K562 (cell line): ENCODE data around the gene BTBD17. TPM values are rescaled to one million over a fixed set of nuclear protein-coding genes. Genes with fewer than 3 reads are reported as not detected.

Experiments used
- ATAC-seq: fragments of 200-7000 bp; cut with Tn5 transposase; 3 replicates; pipeline ENCODE4 v1.9.1; 2020; ENCODE audit warnings: moderate library complexity
- BruUV-seq: library from RNA; stranded (reverse); fragments of 400-500 nt; replicated peaks from 2 replicates; lab custom pipeline; 2021; lab: Mats Ljungman, UMichigan
- CTCF ChIA-PET: fragments of 300-600 bp; formaldehyde crosslinking; extraction: SDS; loops from one replicate; lab custom pipeline; 2021; ENCODE audit warnings: low intra/inter-chr PET ratio; lab: Yijun Ruan, JAX
- POLR2A ChIA-PET: fragments of 300-600, 350-650 bp; sonication (Branson Sonifier 250); formaldehyde crosslinking; extraction: SDS; loops from one replicate; lab custom pipeline; 2021; ENCODE audit warnings: antibody characterized with exemption, inconsistent platforms; lab: Yijun Ruan, JAX
- DNase-seq, 4 experiments: peaks; one replicate each; pipeline versions ENCODE4 v3.0.0 to v3.0.0-alpha.2; 2011 to 2018; ENCODE audit warnings: low spot score in 3 of 4, mixed read lengths in 3 of 4; ENCODE audit errors: extremely low read depth in 1 of 4
- FAIRE-seq: peaks from 2 replicates; lab custom pipeline; 2011; peaks lifted over from hg19 to GRCh38; lab: Jason Lieb, UNC
- H2AFZ ChIP-seq: 2 replicates; pipeline ENCODE4 v1.6.0; 2011; ENCODE audit warnings: low read depth, low read length, control low read depth, inconsistent platforms
- H3K27ac ChIP-seq: fragments of 200-600 bp; 3 replicates; pipeline ENCODE4 v1.8.0; 2011; ENCODE audit warnings: low read depth, mild to moderate bottlenecking, control low read depth, inconsistent platforms, low read length, moderate library complexity, mixed read lengths; ENCODE audit errors: extremely low read depth
- H3K27me3 ChIP-seq, 2 experiments: fragments of 300-600 bp in 1 of 2; 2 replicates in 1 of 2; 3 replicates in 1 of 2; pipeline versions ENCODE4 v1.6.0 to v1.8.0; 2011; ENCODE audit warnings: inconsistent platforms in 2 of 2, low read length in 2 of 2, mild to moderate bottlenecking in 1 of 2, mixed read lengths in 1 of 2, moderate library complexity in 1 of 2; ENCODE audit not compliant: control insufficient read depth in 2 of 2, insufficient read depth in 2 of 2
- H3K36me3 ChIP-seq: fragments of 300-600 bp; 3 replicates; pipeline ENCODE4 v1.8.0; 2011; ENCODE audit warnings: mild to moderate bottlenecking, low read length, inconsistent platforms; ENCODE audit not compliant: control insufficient read depth, insufficient read depth
- H3K4me1 ChIP-seq, 2 experiments: fragments of 200-600 bp in 1 of 2; replicated peaks in 1 of 2; 2 replicates in 1 of 2; 3 replicates in 1 of 2; pipeline versions ENCODE4 v1.5.1 to v1.8.0; 2011; ENCODE audit warnings: inconsistent platforms in 2 of 2, low read length in 2 of 2, mild to moderate bottlenecking in 1 of 2, mixed read lengths in 1 of 2, moderate library complexity in 1 of 2; ENCODE audit not compliant: control insufficient read depth in 2 of 2, insufficient read depth in 2 of 2
- H3K4me2 ChIP-seq: 2 replicates; pipeline ENCODE4 v1.6.1; 2011; ENCODE audit warnings: low read length, control low read depth, inconsistent platforms, mixed read lengths; ENCODE audit not compliant: insufficient read depth
- H3K4me3 ChIP-seq: fragments of 200-600 bp; sonication (generic), shearing (Covaris generic); 2 replicates; pipeline ENCODE4 v1.5.1; 2016; ENCODE audit warnings: control low read depth, inconsistent platforms
- H3K79me2 ChIP-seq: fragments of 200-600 bp; 3 replicates; pipeline ENCODE4 v1.8.0; 2011; ENCODE audit warnings: low read length, inconsistent platforms; ENCODE audit not compliant: control insufficient read depth, insufficient read depth
- H3K9ac ChIP-seq, 2 experiments: 2 replicates each; pipeline versions ENCODE4 v1.6.0 to v1.6.1; 2011; ENCODE audit warnings: low read depth in 2 of 2, low read length in 2 of 2, control low read depth in 1 of 2, inconsistent platforms in 1 of 2, mild to moderate bottlenecking in 1 of 2, mixed read lengths in 1 of 2; ENCODE audit not compliant: insufficient read depth in 1 of 2
- H3K9me1 ChIP-seq: one replicate; pipeline ENCODE4 v1.6.0; 2011; ENCODE audit warnings: inconsistent platforms, mild to moderate bottlenecking, low read length, moderate library complexity; ENCODE audit not compliant: control insufficient read depth, insufficient read depth
- H3K9me3 ChIP-seq: replicated peaks from 2 replicates; pipeline ENCODE4 v1.5.1; 2011; ENCODE audit warnings: low read depth, low read length, inconsistent platforms; ENCODE audit not compliant: control insufficient read depth, insufficient read depth
- H4K20me1 ChIP-seq: replicated peaks from 2 replicates; pipeline ENCODE4 v1.6.1; 2011; ENCODE audit warnings: low read length, inconsistent platforms, mixed read lengths; ENCODE audit not compliant: control insufficient read depth, insufficient read depth
- CEBPB ChIP-seq: fragments of 450-650 bp; IDR thresholded peaks from 2 replicates; pipeline ENCODE4 v1.6.1; 2016; ENCODE audit warnings: missing genetic modification characterization, missing compliant biosample characterization
- HNRNPH1 ChIP-seq: fragments of 200-400 bp; formaldehyde crosslinking; optimal IDR thresholded peaks from 2 replicates; pipeline ENCODE3; 2017; ENCODE audit warnings: low read depth, mild to moderate bottlenecking, low read length, moderate library complexity
- MED1 ChIP-seq: sonication (generic); formaldehyde crosslinking; IDR thresholded peaks from 2 replicates; pipeline ENCODE4 v1.8.1; 2023; ENCODE audit warnings: missing genetic modification reagents, borderline replicate concordance
- MLX ChIP-seq, 2 experiments: fragments of 450-650 bp in 1 of 2; sonication (generic) in 1 of 2; formaldehyde crosslinking; conservative IDR thresholded peaks; 2 replicates each; pipeline versions ENCODE4 v1.4.0 to v1.8.1; 2020 to 2022; ENCODE audit warnings: mild to moderate bottlenecking in 1 of 2, missing genetic modification reagents in 1 of 2
- RREB1 ChIP-seq: fragments of 250-450 bp; sonication (Bioruptor Pico); IDR thresholded peaks from 2 replicates; pipeline ENCODE4 v1.4.0; 2020
- SFPQ ChIP-seq: fragments of 200-400 bp; formaldehyde crosslinking; IDR thresholded peaks from 2 replicates; pipeline ENCODE4 v1.6.1; 2017; ENCODE audit warnings: mild to moderate bottlenecking, low read depth, low read length, moderate library complexity
- ZNF395 ChIP-seq: fragments of 200-800 bp; sonication (Bioruptor generic); IDR thresholded peaks from 2 replicates; pipeline ENCODE4 v1.6.1; 2017; ENCODE audit warnings: missing genetic modification characterization, missing compliant biosample characterization
- ZNF507 ChIP-seq: conservative IDR thresholded peaks from 2 replicates; pipeline ENCODE4 v1.6.1; 2017; ENCODE audit warnings: missing genetic modification characterization, missing compliant biosample characterization
- ZNF766 ChIP-seq: fragments of 200-800 bp; sonication (Bioruptor generic); conservative IDR thresholded peaks from 2 replicates; pipeline ENCODE4 v1.6.1; 2016; ENCODE audit warnings: missing genetic modification characterization, missing compliant biosample characterization
- WGBS: fragments of 100-300 bp; shearing (Covaris generic); methylation state at CpG from one replicate; pipeline ENCODE4 v1.1.6; 2016; ENCODE audit warnings: low coverage, mixed read lengths; ENCODE audit not compliant: insufficient coverage; ENCODE audit errors: missing lambda C conversion rate; 5-methylcytosine and 5-hydroxymethylcytosine counted together
- in situ Hi-C: fragments of 300-500 bp; cut with MboI; formaldehyde crosslinking; loops from 4 replicates; pipeline ENCODE4 v1.15.0; 2018; ENCODE audit warnings: inconsistent platforms, mixed read lengths
- intact Hi-C: fragments of 100-400 bp; cut with micrococcal nuclease; formaldehyde crosslinking; loops from 2 replicates; pipeline ENCODE4 v1.14.2; 2022
- polyA plus RNA-seq, 8 experiments: library from polyadenylated mRNA; depleted of rRNA in 4 of 8; stranded (reverse) in 5 of 8; unstranded in 3 of 8; fragments of >200 nt; fragmentation: Nextera tagmentation in 2 of 8; fragmentation: Illumina TruSeq in 1 of 8; extraction: Ambion mirVana in 2 of 8; extraction: Trizol in 1 of 8; gene quantifications; 2 replicates each; pipeline versions ENCODE4 v1.2.1 to v1.2.3, GENCODE V29; 2011 to 2014; ENCODE audit warnings: inconsistent platforms in 1 of 8, missing spikeins in 1 of 8
- total RNA-seq, 7 experiments: library from RNA; depleted of rRNA in 6 of 7; stranded (reverse); fragments of >200 nt in 6 of 7; fragmentation: Illumina TruSeq in 2 of 7; extraction: Trizol in 2 of 7; gene quantifications; 2 replicates each; pipeline versions ENCODE4 v1.2.1 to v1.2.3, GENCODE V29; 2011 to 2021; ENCODE audit warnings: low replicate concordance in 1 of 7

The BTBD17 gene
- total and polyA plus RNA-seq, 9 of the 15 experiments (the other 6 are each of a cell fraction or from before 2014, with no cell fraction given): not detected

GRCh38 chr17:74307984-74308773, 53.5 kb downstream of the BTBD17 start:
- Histone ChIP-seq H4K20me1 (no peaks in the 10 kb centered on the region), H3K9me3 (peaks cover 8% of the 10 kb centered on the region; the same call in 1 of the 2 replicates), H3K4me3 (no peak overlapping the region), H3K9me1 (no peaks in the 10 kb centered on the region), H2AFZ (peak overlapping the region; percentile 68; the same call in 1 of the 2 replicates), H3K36me3 (no peaks in the 10 kb centered on the region), H3K27ac (no peak overlapping the region), H3K79me2 (no peaks in the 10 kb centered on the region), H3K9ac (peak overlapping the region in 1 of 2 experiments; percentile 26; a peak in 1 of 4 replicates), H3K4me2 (no peak overlapping the region; the same call in 1 of the 2 replicates), H3K27me3 (peaks cover 2 to 23% of the 10 kb centered on the region in 2 experiments; a peak in 4 of 5 replicates), H3K4me1 (peaks cover 0 to 9% of the 10 kb centered on the region in 2 experiments; a peak in 1 of 5 replicates)
- CTCF ChIA-PET: no interaction called here
- POLR2A ChIA-PET: interaction anchor here (0.6 to 1.5 kb wide), 4 partner anchors 11 to 41 kb away, joined by 3 to 4 read pairs (median 3); no protein-coding TSS in a partner anchor
- intact Hi-C loops: no loop called here
- 18% methylated on average over 15 of the region's 15 CpGs for WGBS
- no TSS peak for BruUV-seq
- peak in 3 of 4 experiments; percentile 35 to 65 (median 57) for DNase-seq
- peak; percentile 71 for ATAC-seq
- peak; percentile 86 for FAIRE-seq
- in situ Hi-C loops: no loop called here
- no peak for TF ChIP-seq ZNF507
- TF ChIP-seq SFPQ: no peak
- no peak for TF ChIP-seq MLX (CRISPR knock-in tag; conservative IDR thresholded peaks at IDR 0.05)
- TF ChIP-seq ZNF766 (CRISPR knock-in tag): peak; percentile 51; the same call in 1 of the 2 replicates
- TF ChIP-seq HNRNPH1: no peak
- TF ChIP-seq MED1: no peak
- TF ChIP-seq RREB1 (CRISPR knock-in tag): peak; percentile 73; the same call in 1 of the 2 replicates
- TF ChIP-seq CEBPB (tag): no peak
- TF ChIP-seq ZNF395 (CRISPR knock-in tag): no peak
